Measurements from ENCODE around the gene SRCAP. TPM values are rescaled to one million over a fixed set of nuclear protein-coding genes. Genes with fewer than 3 reads are reported as not detected.
A peak's percentile ranks its signal among the peaks of the same experiment; 100 is the strongest.

SRCAP gene
- total RNA-seq, 2 donors from 2014 or later: 42.8 to 79.0 TPM

- Histone ChIP-seq H3K36me3 (peaks cover 15 to 35% of the 10 kb centered on the region in 2 donors), H3K4me3 (no peak overlapping the region), H3K27me3 (replicated peaks; ENCODE audit: insufficient read depth) (no peaks in the 10 kb centered on the region), H3K9me3 (no peaks in the 10 kb centered on the region), H3K27ac (peak overlapping the region; percentile 86 to 88), H3K4me1 (replicated peaks) (peaks cover 14% of the 10 kb centered on the region)
- intact Hi-C loops (cut with DNase I): no loop called here
- no peak for DNase-seq (ENCODE audit: low spot score)
- TF ChIP-seq POLR2A (IDR thresholded peaks at IDR 0.05) (no peak), CTCF (IDR thresholded peaks at IDR 0.05) (no peak), POLR2AphosphoS5 (IDR thresholded peaks at IDR 0.05) (no peak)
- 86% methylated on average over 37 of the region's 37 CpGs for WGBS
Observed at GRCh38 chr16:30738984-30739951, 40.3 kb downstream of the SRCAP start.

- peaks cover 10 to 35% of the 10 kb centered on the region in 2 donors for H3K36me3 ChIP-seq
- H3K9me3 ChIP-seq: no peaks in the 10 kb centered on the region
- H3K4me3 ChIP-seq: no peak overlapping the region
- H3K27me3 ChIP-seq (replicated peaks; ENCODE audit: insufficient read depth): no peaks in the 10 kb centered on the region
- intact Hi-C loops (cut with DNase I): no loop called here
- peak; percentile 97 for DNase-seq (ENCODE audit: low spot score)
- WGBS: 17% methylated on average over 8 of the region's 8 CpGs
- peak overlapping the region; percentile 86 to 88 for H3K27ac ChIP-seq
- H3K4me1 ChIP-seq (replicated peaks): peaks cover 14% of the 10 kb centered on the region
- peak; percentile 99 for TF ChIP-seq POLR2AphosphoS5 (IDR thresholded peaks at IDR 0.05)
- TF ChIP-seq CTCF (IDR thresholded peaks at IDR 0.05): no peak
- peak; percentile 71 for TF ChIP-seq POLR2A (IDR thresholded peaks at IDR 0.05)
Observed at GRCh38 chr16:30740364-30741251, 41.6 kb downstream of the SRCAP start.

- Histone ChIP-seq H3K36me3 (peaks cover 6 to 27% of the 10 kb centered on the region in 2 donors), H3K4me3 (no peak overlapping the region), H3K27me3 (replicated peaks; ENCODE audit: insufficient read depth) (no peaks in the 10 kb centered on the region), H3K9me3 (no peaks in the 10 kb centered on the region), H3K27ac (peak overlapping the region; percentile 86 to 88), H3K4me1 (replicated peaks) (peaks cover 14% of the 10 kb centered on the region)
- 64% methylated on average over 6 of the region's 6 CpGs for WGBS
- DNase-seq (ENCODE audit: low spot score): peak; percentile 78
- TF ChIP-seq POLR2AphosphoS5 (IDR thresholded peaks at IDR 0.05) (peak; percentile 91), CTCF (IDR thresholded peaks at IDR 0.05) (no peak), POLR2A (IDR thresholded peaks at IDR 0.05) (peak; percentile 72)
- intact Hi-C loops (cut with DNase I): no loop called here
Observed at GRCh38 chr16:30741461-30741914, 42.5 kb downstream of the SRCAP start.

GRCh38 chr16:30743716-30744115 lies 44.7 kb downstream of the SRCAP start:
- 85% methylated on average over 11 of the region's 11 CpGs for WGBS
- H3K4me1 ChIP-seq (replicated peaks): peaks cover 14% of the 10 kb centered on the region
- peaks cover 0 to 6% of the 10 kb centered on the region in 2 donors for H3K36me3 ChIP-seq
- peak overlapping the region in 1 of 2 donors; percentile 24 for H3K27ac ChIP-seq
- H3K4me3 ChIP-seq: no peak overlapping the region
- TF ChIP-seq CTCF (IDR thresholded peaks at IDR 0.05) (no peak), POLR2A (IDR thresholded peaks at IDR 0.05) (no peak), POLR2AphosphoS5 (IDR thresholded peaks at IDR 0.05) (no peak)
- H3K9me3 ChIP-seq: no peaks in the 10 kb centered on the region
- no peak for DNase-seq (ENCODE audit: low spot score)
- intact Hi-C loops (cut with DNase I): no loop called here
- H3K27me3 ChIP-seq (replicated peaks; ENCODE audit: insufficient read depth): no peaks in the 10 kb centered on the region
